ENCODE measurements around the gene FPR2. TPM values are rescaled to one million over a fixed set of nuclear protein-coding genes. Genes with fewer than 3 reads are reported as not detected.

Gene FPR2
- total RNA-seq, 1 donor from 2014 or later: not detected

- DNase-seq (ENCODE audit: extremely low spot score, unreplicated experiment): no peak
- H3K9me3 Mint-ChIP-seq (ENCODE audit: unreplicated experiment): peaks cover 36% of the 10 kb centered on the region
Observed at GRCh38 chr19:51808333-51808986, 47.5 kb downstream of the FPR2 start.

GRCh38 chr19:51809787-51810186 is 48.8 kb downstream of the FPR2 start:
- no peaks in the 10 kb centered on the region for H3K36me3 Mint-ChIP-seq (ENCODE audit: unreplicated experiment)
- peaks cover 37% of the 10 kb centered on the region for H3K9me3 Mint-ChIP-seq (ENCODE audit: unreplicated experiment)
- DNase-seq (ENCODE audit: extremely low spot score, unreplicated experiment): no peak
- no peaks in the 10 kb centered on the region for H3K4me1 Mint-ChIP-seq (ENCODE audit: unreplicated experiment)
- no peaks in the 10 kb centered on the region for H3K27me3 Mint-ChIP-seq (ENCODE audit: unreplicated experiment)
- no peak overlapping the region for H3K27ac Mint-ChIP-seq (ENCODE audit: unreplicated experiment)
- TF ChIP-seq CTCF (IDR thresholded peaks at IDR 0.05): no peak
- no peak overlapping the region for H3K4me3 Mint-ChIP-seq (ENCODE audit: unreplicated experiment)

More at GRCh38 chr19:51808333-51808986, 47.5 kb downstream of the FPR2 start:
- TF ChIP-seq CTCF (IDR thresholded peaks at IDR 0.05): no peak
- H3K27me3 Mint-ChIP-seq (ENCODE audit: unreplicated experiment): no peaks in the 10 kb centered on the region
- no peak overlapping the region for H3K27ac Mint-ChIP-seq (ENCODE audit: unreplicated experiment)
- no peak overlapping the region for H3K4me3 Mint-ChIP-seq (ENCODE audit: unreplicated experiment)
- no peaks in the 10 kb centered on the region for H3K4me1 Mint-ChIP-seq (ENCODE audit: unreplicated experiment)
- H3K36me3 Mint-ChIP-seq (ENCODE audit: unreplicated experiment): peaks cover 1% of the 10 kb centered on the region

- Mint-ChIP-seq H3K27me3 (ENCODE audit: unreplicated experiment) (no peaks in the 10 kb centered on the region), H3K36me3 (ENCODE audit: unreplicated experiment) (no peaks in the 10 kb centered on the region), H3K27ac (ENCODE audit: unreplicated experiment) (no peak overlapping the region), H3K4me1 (ENCODE audit: unreplicated experiment) (no peaks in the 10 kb centered on the region), H3K9me3 (ENCODE audit: unreplicated experiment) (peaks cover 32% of the 10 kb centered on the region), H3K4me3 (ENCODE audit: unreplicated experiment) (no peak overlapping the region)
- no peak for DNase-seq (ENCODE audit: extremely low spot score, unreplicated experiment)
- no peak for TF ChIP-seq CTCF (IDR thresholded peaks at IDR 0.05)
Observed at GRCh38 chr19:51810223-51810622, 49.2 kb downstream of the FPR2 start.

GRCh38 chr19:51811344-51811743 is 50.4 kb downstream of the FPR2 start:
- H3K27me3 Mint-ChIP-seq (ENCODE audit: unreplicated experiment): no peaks in the 10 kb centered on the region
- no peaks in the 10 kb centered on the region for H3K4me1 Mint-ChIP-seq (ENCODE audit: unreplicated experiment)
- H3K4me3 Mint-ChIP-seq (ENCODE audit: unreplicated experiment): no peak overlapping the region
- no peak overlapping the region for H3K27ac Mint-ChIP-seq (ENCODE audit: unreplicated experiment)
- TF ChIP-seq CTCF (IDR thresholded peaks at IDR 0.05): no peak
- no peak for DNase-seq (ENCODE audit: extremely low spot score, unreplicated experiment)
- no peaks in the 10 kb centered on the region for H3K36me3 Mint-ChIP-seq (ENCODE audit: unreplicated experiment)
- H3K9me3 Mint-ChIP-seq (ENCODE audit: unreplicated experiment): peaks cover 32% of the 10 kb centered on the region

- no peak for TF ChIP-seq CTCF (IDR thresholded peaks at IDR 0.05)
- H3K27ac Mint-ChIP-seq (ENCODE audit: unreplicated experiment): no peak overlapping the region
- no peaks in the 10 kb centered on the region for H3K27me3 Mint-ChIP-seq (ENCODE audit: unreplicated experiment)
- no peaks in the 10 kb centered on the region for H3K36me3 Mint-ChIP-seq (ENCODE audit: unreplicated experiment)
- H3K4me1 Mint-ChIP-seq (ENCODE audit: unreplicated experiment): no peaks in the 10 kb centered on the region
- H3K4me3 Mint-ChIP-seq (ENCODE audit: unreplicated experiment): no peak overlapping the region
- DNase-seq (ENCODE audit: extremely low spot score, unreplicated experiment): no peak
- peaks cover 47% of the 10 kb centered on the region for H3K9me3 Mint-ChIP-seq (ENCODE audit: unreplicated experiment)
Observed at GRCh38 chr19:51815043-51815442, 54.1 kb downstream of the FPR2 start.

All from osteocyte (in vitro differentiated cells).